Stimulated activated CD8-positive, alpha-beta memory T cell treated with anti-CD3 and anti-CD28 coated beads, Interleukin-4, amount 100 ng/mL, for 24 hours (primary cell): ENCODE measurements around the gene XYLT2.

ENCODE experiments used
- DNase-seq: peaks from one replicate; pipeline ENCODE4 v3.0.0-alpha.2; 2020; ENCODE audit warnings: low read depth

XYLT2 gene

DNA sequence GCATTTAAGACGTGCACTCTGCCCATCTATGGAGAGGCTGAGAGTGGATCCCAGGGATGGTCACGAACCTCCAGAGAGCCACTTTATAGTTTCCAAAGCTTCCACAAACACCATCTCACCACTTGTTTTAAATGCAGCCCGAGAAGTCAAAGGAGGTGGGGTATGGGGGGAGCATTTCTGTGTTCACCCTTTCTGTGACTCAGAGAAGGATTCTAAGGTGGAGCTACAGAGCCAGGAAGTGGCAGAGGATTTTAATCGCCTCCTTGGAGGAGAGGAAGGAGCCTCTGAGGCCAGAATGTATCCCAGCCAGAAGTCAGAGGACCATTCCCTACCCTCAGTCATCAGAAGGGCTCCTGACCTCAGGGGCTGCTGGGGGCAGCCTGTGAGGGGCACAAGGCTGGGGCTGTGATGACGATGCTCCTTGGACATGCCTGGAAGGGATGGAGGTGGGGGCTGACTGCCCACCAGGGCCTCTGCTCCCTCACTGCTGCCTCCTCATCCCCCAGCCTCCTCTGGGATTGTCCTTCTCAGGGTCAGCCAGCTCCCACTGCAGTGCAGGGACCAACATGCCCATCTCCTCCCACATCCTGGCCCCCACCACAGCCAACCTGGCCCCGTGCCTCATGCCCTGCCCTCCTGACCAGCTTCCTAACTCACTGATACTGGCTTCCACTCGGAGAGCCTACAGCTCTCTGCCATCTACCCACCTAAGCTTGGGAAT is 2.8 kb downstream of the XYLT2 start:
- DNase-seq: no peak

DNA sequence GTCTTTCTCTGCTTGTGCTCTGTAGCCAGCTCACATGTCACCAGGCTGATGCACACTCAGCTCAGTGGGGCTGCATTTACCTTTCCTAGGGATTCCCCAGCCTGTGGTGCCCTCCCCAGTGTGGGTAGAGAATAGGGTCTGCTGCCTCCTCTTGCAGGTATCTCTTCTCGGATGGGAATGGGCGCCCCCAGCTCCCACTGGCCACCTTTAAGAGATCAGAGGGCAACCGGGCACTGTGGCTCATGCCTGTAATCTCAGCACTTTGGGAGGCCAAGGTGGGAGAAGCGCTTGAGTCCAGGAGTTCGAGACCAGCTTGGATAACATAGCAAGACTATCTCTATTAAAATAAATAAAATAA is 3.3 kb downstream of the XYLT2 start:
- DNase-seq: no peak

GRCh38 chr17:50350733-50351132 is 4.8 kb downstream of the XYLT2 start:
- no peak for DNase-seq

DNA sequence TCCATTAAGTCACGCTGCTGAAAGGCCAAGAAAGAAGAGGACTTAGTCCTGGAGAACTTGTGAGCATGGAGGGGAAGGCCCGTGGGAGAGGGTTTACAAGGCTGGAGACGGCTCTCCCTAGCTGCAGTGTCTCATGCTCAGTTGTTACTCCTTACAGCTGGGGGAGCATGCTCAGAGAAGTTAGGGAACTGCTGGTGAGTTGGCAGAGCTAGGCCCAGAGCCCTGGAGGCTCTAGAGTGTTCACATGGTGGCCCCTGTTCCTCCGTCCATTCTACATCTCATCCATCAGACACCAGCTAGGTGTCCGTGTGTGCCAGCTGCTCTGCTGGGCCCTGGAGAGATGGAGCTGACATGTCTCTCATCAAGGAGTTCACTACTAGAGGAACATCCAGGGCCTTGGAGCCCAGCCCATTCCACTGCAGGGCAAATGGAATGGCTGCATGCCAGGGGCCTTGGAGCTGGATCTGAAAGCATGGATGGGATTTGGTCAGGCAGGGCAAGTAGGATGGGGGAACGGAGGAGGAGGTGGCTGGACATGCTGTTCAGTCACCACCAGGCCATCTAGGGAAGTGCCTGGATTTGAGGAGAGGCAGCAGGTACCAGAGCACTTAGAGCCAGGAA is 6.3 kb downstream of the XYLT2 start:
- no peak for DNase-seq

DNA sequence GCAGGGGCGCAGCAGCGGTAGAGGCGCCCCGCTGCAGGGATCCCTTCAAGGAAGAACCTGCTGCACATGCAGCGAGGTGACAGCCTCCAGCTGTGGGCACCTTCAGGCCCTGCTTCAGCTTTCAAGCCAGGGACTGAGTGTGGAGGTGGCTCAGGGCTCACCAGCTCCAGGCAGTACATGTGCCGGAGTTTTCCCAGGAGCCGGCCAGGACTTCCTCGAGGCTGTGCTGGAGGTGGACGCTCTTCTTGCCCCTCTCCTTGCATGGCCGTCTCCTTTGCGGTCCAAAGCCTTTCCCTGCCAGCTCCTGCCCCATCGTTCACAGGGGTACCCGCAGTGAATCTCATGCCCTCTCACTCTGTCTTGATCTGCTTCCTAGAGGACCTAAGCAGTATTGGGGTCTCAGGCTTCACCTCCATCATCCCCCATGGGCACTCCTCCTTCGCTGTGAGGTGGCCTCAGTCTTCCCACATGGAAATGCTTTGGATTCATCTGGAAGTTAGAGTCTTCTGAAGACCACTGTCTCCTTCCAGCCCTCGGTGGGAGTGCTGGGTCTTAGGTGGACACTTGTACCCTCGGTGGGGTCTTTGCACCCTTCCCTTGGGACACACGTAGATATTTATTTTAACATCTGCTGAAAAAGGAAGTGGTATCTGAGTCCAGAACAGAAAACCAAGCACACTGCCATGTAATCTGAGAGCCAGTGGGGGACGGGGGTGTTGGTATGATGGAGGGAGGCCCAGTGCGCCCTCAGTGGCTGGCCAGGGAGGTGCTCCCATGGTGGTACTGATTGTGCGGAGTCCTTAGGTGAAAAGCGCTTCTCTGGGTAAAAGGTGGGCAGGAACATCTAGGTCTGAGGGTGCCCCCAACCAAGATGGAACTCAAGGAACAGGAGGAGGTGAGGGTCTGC is 7.0 kb downstream of the XYLT2 start:
- no peak for DNase-seq

DNA sequence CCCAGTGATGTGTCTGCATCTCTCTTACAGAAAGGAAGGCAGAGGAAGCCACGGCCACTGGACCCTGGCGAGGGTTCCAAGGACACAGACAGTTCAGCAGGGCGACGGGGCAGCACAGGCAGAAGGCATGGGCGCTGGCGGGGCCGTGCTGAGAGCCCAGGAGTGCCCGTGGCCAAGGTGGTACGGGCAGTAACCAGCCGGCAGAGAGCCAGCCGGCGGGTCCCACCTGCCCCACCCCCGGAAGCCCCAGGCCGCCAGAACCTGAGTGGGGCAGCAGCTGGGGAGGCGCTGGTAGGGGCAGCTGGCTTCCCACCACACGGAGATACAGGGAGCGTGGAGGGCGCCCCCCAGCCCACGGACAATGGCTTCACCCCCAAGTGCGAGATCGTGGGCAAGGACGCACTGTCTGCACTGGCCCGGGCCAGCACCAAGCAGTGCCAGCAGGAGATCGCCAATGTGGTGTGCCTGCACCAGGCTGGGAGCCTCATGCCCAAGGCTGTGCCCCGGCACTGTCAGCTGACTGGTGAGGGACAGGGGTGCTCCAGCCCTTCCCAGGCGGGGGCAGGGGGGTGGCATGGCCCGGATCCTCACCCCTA is 7.8 kb downstream of the XYLT2 start:
- DNase-seq: no peak

DNA sequence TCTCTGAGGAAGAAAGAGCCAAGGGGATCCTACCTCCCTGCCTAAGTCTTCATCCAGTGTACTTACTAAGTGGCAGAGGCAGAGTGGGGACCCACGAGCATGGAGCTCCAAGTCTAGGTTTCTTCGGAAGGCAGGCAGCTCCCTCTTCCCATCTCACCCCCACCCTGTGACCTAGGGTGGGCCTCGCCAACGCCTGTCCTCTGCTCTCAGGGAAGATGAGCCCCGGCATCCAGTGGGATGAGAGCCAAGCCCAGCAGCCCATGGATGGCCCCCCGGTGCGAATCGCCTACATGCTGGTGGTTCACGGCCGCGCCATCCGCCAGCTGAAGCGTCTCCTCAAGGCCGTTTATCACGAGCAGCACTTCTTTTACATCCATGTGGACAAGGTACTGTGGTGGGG is 8.3 kb downstream of the XYLT2 start:
- DNase-seq: no peak

GRCh38 chr17:50354776-50355175 is 8.8 kb downstream of the XYLT2 start:
- DNase-seq: no peak

DNA sequence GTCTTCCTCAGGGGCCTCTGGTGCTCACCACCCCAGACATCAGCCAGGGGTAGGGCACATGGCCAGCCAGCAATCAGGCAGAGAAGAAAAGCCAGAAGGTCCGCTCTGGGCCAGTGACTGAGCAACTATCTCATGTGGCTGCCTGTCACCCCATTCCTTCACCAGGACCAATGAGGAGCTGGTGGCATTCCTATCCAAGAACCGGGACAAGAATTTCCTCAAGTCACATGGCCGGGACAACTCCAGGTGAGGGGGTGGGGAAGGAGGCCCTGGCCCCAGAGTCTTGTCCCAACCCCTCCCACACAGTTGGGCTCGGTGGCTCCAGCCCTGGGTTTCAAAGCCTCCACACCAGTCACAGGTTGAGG is 9.4 kb downstream of the XYLT2 start:
- no peak for DNase-seq

- no peak for DNase-seq
Measured at GRCh38 chr17:50355701-50356341, 9.9 kb downstream of the XYLT2 start.

DNA sequence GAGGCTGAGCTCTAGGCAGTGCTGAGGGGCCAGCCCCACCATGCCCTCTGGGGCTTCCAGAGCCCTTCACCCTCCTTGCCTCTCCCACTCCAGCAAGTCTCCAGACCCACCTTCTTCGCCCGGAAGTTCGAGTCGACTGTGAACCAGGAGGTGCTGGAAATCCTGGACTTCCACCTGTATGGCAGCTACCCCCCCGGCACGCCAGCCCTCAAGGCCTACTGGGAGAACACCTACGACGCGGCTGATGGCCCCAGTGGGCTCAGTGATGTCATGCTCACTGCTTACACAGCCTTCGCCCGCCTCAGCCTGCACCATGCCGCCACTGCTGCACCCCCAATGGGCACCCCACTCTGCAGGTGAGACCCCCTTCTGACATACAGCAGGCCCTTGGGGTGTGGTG is 10.5 kb downstream of the XYLT2 start:
- no peak for DNase-seq

DNA sequence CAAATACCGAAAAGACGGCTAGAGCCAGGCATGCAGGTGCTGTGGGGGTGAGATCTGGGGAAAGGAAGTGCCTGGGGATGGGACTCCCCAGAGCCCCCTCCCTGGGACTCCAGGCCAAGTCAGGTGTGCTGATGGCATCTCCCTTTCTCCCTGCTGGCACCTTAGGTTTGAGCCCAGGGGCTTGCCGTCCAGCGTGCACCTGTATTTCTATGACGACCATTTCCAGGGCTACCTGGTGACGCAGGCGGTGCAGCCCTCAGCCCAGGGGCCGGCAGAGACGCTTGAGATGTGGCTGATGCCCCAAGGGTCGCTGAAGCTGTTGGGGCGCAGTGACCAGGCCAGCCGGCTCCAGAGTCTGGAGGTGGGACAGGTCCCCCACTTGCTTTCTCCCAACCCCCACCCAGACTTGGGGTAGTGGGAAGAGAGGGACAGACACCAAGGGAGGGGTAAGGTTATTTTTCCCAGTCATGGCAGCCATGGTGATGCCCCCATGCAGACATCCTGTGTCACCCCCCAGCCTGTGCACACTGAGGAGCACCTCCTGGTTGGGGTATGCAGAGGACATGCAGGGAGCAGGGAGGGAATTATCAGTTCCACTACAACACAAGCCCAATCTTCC is 11.1 kb downstream of the XYLT2 start:
- no peak for DNase-seq

DNA sequence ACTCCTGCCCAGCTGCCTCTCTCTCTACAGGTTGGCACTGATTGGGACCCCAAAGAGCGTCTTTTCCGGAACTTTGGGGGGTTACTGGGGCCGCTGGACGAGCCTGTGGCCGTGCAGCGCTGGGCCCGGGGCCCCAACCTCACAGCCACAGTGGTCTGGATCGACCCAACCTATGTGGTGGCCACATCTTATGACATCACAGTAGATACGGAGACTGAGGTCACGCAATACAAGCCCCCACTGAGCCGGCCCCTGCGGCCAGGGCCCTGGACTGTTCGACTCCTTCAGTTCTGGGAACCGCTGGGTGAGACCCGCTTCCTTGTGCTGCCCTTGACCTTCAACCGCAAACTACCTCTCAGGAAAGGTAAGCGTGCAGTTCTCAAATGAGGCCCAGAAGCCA is 12.3 kb downstream of the XYLT2 start:
- no peak for DNase-seq

DNA sequence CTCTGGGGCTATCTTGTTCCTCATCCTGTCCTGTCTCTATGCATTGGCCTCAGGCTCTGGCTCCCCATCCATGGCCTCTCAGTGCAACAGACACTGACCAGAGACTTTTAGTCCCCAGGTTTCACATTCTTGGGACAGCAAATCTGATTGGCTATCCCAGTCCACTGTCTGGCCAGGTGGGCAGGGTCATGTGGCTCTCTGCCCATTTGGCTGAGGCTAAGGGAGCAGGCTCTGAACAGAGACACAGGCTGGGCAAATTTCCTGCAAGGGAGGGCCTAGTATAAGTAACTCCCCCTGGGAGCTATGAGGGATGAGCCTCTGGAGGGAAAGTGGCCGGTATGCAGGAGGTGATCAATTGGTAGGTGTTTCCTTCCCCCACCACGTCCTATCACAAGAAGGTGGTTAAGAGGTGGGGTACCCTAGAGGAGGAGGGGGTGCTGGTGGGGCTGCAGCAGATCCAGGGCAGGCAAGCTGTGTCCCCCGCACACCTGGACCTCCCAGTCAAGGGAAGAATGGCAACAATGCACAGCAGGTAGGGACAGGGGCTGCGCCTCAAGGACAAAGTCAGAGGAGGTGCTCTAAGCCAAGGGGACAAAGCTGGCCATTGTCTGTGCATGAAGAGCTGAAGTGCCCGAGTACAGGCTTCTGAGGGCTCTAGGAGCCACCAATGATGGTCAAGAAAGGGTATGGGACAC is 13.2 kb downstream of the XYLT2 start:
- no peak for DNase-seq

DNA sequence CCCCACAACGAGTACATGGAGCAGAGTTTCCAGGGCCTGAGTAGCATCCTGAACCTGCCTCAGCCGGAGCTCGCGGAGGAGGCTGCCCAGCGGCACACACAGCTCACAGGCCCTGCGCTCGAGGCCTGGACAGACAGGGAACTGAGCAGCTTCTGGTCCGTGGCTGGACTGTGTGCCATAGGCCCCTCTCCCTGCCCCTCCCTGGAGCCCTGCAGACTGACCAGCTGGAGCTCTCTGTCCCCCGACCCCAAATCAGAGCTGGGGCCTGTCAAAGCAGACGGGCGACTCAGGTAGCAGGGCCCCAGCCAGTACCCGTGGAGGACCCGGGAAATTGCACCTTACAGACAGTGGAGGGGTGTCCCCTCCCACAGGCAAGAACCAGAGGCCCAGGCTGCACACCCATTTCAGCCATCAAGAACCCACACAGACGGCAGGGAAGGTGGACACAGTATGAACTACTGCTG is 14.1 kb downstream of the XYLT2 start:
- DNase-seq: no peak

- no peak for DNase-seq
Measured at GRCh38 chr17:50360486-50361115, 14.7 kb downstream of the XYLT2 start.

DNA sequence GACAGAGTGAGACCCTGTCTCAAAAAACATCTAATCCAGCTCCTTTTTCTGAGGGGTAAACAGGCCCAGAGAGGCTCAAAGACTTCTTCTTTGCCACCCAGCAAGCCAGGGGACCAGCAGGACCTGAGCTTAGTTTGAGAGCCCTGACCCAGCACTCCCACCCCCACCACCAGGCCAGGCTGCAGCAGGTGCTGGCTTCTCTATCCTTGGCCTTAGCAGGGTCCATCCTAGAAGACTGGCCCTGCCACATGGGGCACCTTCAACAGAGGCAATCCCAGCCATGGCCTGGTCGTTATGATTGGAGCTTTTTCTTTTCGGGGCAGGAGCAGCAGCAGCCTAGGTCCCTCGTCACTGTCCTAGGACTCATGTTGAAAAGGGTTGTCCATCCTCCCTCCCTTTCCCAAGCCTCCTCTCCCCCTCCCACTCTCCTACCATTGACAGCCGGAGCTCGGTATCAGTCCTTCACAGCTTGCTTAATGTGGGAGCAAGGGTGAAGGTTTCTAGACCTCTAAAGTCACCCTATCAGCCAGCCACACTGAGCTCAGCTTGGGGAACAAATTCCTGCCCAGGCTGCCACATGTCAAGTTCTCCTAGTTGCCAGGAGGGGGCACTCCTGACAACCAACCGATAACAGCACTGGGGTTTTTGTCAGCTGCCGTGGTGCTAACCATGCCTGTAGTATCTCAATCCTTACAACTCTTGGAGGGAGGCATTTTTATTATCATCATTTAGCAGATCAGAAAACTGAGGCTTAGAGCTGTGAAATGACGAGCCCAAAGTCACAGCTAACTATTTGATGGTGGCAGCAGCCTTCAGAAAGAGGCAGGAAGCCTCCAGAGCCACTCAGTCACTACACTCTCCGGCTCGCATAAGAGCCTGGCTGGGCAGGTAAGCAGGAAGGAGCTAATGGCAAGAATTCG is 15.9 kb downstream of the XYLT2 start:
- DNase-seq: peak; percentile 33

GRCh38 chr17:50362661-50363060 is 16.7 kb downstream of the XYLT2 start:
- no peak for DNase-seq
